OCI-LY1 (cell line): ENCODE data around the gene SLIT3.

Source experiments
- EZH2 ChIP-seq: fragments of 200-600 bp; sonication (generic), shearing (Covaris generic); IDR thresholded peaks from 2 replicates; pipeline ENCODE4 v1.8.0; 2017; ENCODE audit warnings: borderline replicate concordance, mixed run types, mild to moderate bottlenecking, antibody characterized with exemption, low read length, moderate library complexity, mixed read lengths
- TF ChIP-seq, protein P1 (sequence below): fragments of 200-600 bp; sonication (generic), shearing (Covaris generic); IDR thresholded peaks from 2 replicates; pipeline ENCODE4 v1.5.1; 2017; ENCODE audit warnings: mild to moderate bottlenecking, antibody characterized with exemption, low read length, moderate library complexity, mixed read lengths

DNA sequence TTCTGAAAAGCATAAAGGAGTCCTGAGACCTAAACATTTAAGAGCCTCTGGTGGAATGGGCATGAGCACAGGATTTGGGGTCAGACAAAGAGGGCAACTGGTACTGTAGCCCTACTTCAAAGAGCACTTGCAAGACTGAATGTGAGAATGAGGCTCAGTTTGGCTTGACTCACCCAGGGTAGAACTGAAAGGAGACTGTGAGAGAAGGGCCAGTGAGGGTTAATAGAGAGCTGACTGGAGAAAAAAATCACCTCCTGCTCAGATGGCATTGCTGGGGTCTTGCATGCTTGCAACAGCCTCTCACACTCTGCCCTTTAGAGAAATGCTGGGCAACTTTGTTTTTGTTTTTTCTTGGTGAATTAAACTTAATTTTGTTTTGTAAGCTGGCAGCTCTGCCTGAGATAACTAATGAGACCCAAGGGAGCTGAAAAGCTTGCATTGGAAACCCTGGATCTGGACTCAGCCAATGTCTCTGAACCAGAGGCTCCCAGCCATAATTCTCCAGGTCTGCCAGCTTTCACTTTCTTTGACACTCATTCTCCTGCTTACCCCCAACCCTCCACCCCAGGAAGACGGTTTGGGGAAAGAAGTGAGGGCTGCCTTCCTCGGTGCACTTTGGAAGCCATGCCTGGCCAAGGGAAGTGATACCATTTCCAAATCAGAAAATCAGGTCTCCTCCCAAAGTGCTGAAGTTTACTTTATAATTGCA, 560.7 kb downstream of the SLIT3 start:
- TF ChIP-seq, protein P1, sequence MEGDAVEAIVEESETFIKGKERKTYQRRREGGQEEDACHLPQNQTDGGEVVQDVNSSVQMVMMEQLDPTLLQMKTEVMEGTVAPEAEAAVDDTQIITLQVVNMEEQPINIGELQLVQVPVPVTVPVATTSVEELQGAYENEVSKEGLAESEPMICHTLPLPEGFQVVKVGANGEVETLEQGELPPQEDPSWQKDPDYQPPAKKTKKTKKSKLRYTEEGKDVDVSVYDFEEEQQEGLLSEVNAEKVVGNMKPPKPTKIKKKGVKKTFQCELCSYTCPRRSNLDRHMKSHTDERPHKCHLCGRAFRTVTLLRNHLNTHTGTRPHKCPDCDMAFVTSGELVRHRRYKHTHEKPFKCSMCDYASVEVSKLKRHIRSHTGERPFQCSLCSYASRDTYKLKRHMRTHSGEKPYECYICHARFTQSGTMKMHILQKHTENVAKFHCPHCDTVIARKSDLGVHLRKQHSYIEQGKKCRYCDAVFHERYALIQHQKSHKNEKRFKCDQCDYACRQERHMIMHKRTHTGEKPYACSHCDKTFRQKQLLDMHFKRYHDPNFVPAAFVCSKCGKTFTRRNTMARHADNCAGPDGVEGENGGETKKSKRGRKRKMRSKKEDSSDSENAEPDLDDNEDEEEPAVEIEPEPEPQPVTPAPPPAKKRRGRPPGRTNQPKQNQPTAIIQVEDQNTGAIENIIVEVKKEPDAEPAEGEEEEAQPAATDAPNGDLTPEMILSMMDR: no peak
- TF ChIP-seq EZH2: no peak
